ENCODE measurements around the gene TDP1.

TDP1 gene

GRCh38 chr14:89941830-89942377, 13.8 kb upstream of the TDP1 start:
- DNase-seq (ENCODE audit: low read depth in 2 of 2) = no peak

GRCh38 chr14:89947344-89947743, 8.4 kb upstream of the TDP1 start:
- DNase-seq (ENCODE audit: low read depth in 2 of 2) = no peak

GRCh38 chr14:89952576-89952975, 3.2 kb upstream of the TDP1 start:
- no peak for DNase-seq (ENCODE audit: low read depth in 2 of 2)

- DNase-seq (ENCODE audit: low read depth in 2 of 2) = no peak
Observed at GRCh38 chr14:89953602-89954001, 2.1 kb upstream of the TDP1 start.

GRCh38 chr14:89954070-89955021, 1.4 kb upstream of the TDP1 start, which contains the start of gene EFCAB11:
TSS of gene EFCAB11 (minus strand) at chr14:89954730. CDS start at chr14:89954660, 70 bp downstream.
- DNase-seq (ENCODE audit: low read depth in 2 of 2) = peak; percentile 82 to 87

- DNase-seq (ENCODE audit: low read depth in 2 of 2) = no peak
Observed at GRCh38 chr14:89955022-89955744, 544 bp upstream of the TDP1 start.

GRCh38 chr14:89956661-89957009, 908 bp downstream of the TDP1 start:
- no peak for DNase-seq (ENCODE audit: low read depth in 2 of 2)

- DNase-seq (ENCODE audit: low read depth in 2 of 2) = no peak
Observed at GRCh38 chr14:89957376-89957775, 1.6 kb downstream of the TDP1 start.

GRCh38 chr14:89957791-89958190, 2.1 kb downstream of the TDP1 start:
- no peak for DNase-seq (ENCODE audit: low read depth in 2 of 2)

GRCh38 chr14:89958966-89959365, 3.2 kb downstream of the TDP1 start:
- no peak for DNase-seq (ENCODE audit: low read depth in 2 of 2)

- DNase-seq (ENCODE audit: low read depth in 2 of 2) = no peak
Observed at GRCh38 chr14:89959853-89960445, 4.2 kb downstream of the TDP1 start.

- no peak for DNase-seq (ENCODE audit: low read depth in 2 of 2)
Observed at GRCh38 chr14:89960914-89961313, 5.2 kb downstream of the TDP1 start.

- no peak for DNase-seq (ENCODE audit: low read depth in 2 of 2)
Observed at GRCh38 chr14:89963288-89963978, 7.7 kb downstream of the TDP1 start.

GRCh38 chr14:89965839-89966238, 10.1 kb downstream of the TDP1 start:
- no peak for DNase-seq (ENCODE audit: low read depth in 2 of 2)

- no peak for DNase-seq (ENCODE audit: low read depth in 2 of 2)
Observed at GRCh38 chr14:89973234-89973823, 17.6 kb downstream of the TDP1 start.

GRCh38 chr14:89977668-89978067, 21.9 kb downstream of the TDP1 start:
- DNase-seq (ENCODE audit: low read depth in 2 of 2) = no peak

- DNase-seq (ENCODE audit: low read depth in 2 of 2) = no peak
Observed at GRCh38 chr14:89978656-89979055, 22.9 kb downstream of the TDP1 start.

- DNase-seq (ENCODE audit: low read depth in 2 of 2) = no peak
Observed at GRCh38 chr14:89983375-89983774, 27.6 kb downstream of the TDP1 start.

- no peak for DNase-seq (ENCODE audit: low read depth in 2 of 2)
Observed at GRCh38 chr14:89986462-89987160, 30.9 kb downstream of the TDP1 start.

- DNase-seq (ENCODE audit: low read depth in 2 of 2) = no peak
Observed at GRCh38 chr14:89987161-89987475, 31.4 kb downstream of the TDP1 start.

- DNase-seq (ENCODE audit: low read depth in 2 of 2) = no peak
Observed at GRCh38 chr14:89988787-89989186, 33.1 kb downstream of the TDP1 start.

Measured in stimulated activated CD4-positive, alpha-beta T cell treated with anti-CD3 and anti-CD28 coated beads, Interleukin-1b, Interleukin-23, amount 100 ng/mL, for 1 hour (primary cell).